ENCODE measurements around the gene WFIKKN2. TPM values are rescaled to one million over a fixed set of nuclear protein-coding genes. Genes with fewer than 3 reads are reported as not detected.

WFIKKN2 gene
- total and polyA plus RNA-seq, 2 of the 13 experiments (the other 11 are each of a cell fraction or from before 2014, with no cell fraction given) = not detected

GRCh38 chr17:50884439-50885311 is 49.3 kb downstream of the WFIKKN2 start (continued):
- peak; percentile 59 for TF ChIP-seq THRA (CRISPR knock-in tag; IDR thresholded peaks at IDR 0.05; ENCODE audit: borderline replicate concordance)
- peak; percentile 71 for TF ChIP-seq HNF4A (CRISPR knock-in tag; IDR thresholded peaks at IDR 0.05)
- peak; percentile 98 for TF ChIP-seq CEBPG (CRISPR knock-in tag; IDR thresholded peaks at IDR 0.05)
- no peak for TF ChIP-seq AHDC1 (CRISPR knock-in tag; IDR thresholded peaks at IDR 0.05; ENCODE audit: borderline replicate concordance)
- TF ChIP-seq ZNF251 (CRISPR knock-in tag; IDR thresholded peaks at IDR 0.05) = no peak
- TF ChIP-seq NR0B2 (CRISPR knock-in tag; IDR thresholded peaks at IDR 0.05) = no peak
- no peak; the same call in 1 of the 2 replicates for TF ChIP-seq MEIS1 (CRISPR knock-in tag; IDR thresholded peaks at IDR 0.05; ENCODE audit: borderline replicate concordance)
- TF ChIP-seq ATF6 (CRISPR knock-in tag; conservative IDR thresholded peaks at IDR 0.05) = no peak
- TF ChIP-seq ATRX (CRISPR knock-in tag; IDR thresholded peaks at IDR 0.05; ENCODE audit: borderline replicate concordance) = no peak
- TF ChIP-seq ZNF761 (CRISPR knock-in tag; conservative IDR thresholded peaks at IDR 0.05) = no peak
- no peak for TF ChIP-seq GMEB2 (CRISPR knock-in tag; IDR thresholded peaks at IDR 0.05; ENCODE audit: low read depth)
- no peak for TF ChIP-seq ZNF713 (CRISPR knock-in tag; IDR thresholded peaks at IDR 0.05)
- no peak for TF ChIP-seq SRF (IDR thresholded peaks at IDR 0.05; ENCODE audit: low read depth, low read length)
- TF ChIP-seq NFIB (CRISPR knock-in tag; IDR thresholded peaks at IDR 0.05; ENCODE audit: borderline replicate concordance) = no peak
- TF ChIP-seq RARA (CRISPR knock-in tag; IDR thresholded peaks at IDR 0.05) = peak; percentile 82
